ENCODE data around the gene SPTB.

SPTB gene

GRCh38 chr14:64801800-64802199, 77.9 kb downstream of the SPTB start:
- TF ChIP-seq CTCF (conservative IDR thresholded peaks at IDR 0.05; ENCODE audit: low read depth, low read length) = peak; percentile 64
- DNase-seq (ENCODE audit: low read depth) = no peak
- H3K4me3 ChIP-seq (ENCODE audit: low read length) = no peak overlapping the region

GRCh38 chr14:64801046-64801445, 78.7 kb downstream of the SPTB start:
- no peak for DNase-seq (ENCODE audit: low read depth)
- no peak overlapping the region for H3K4me3 ChIP-seq (ENCODE audit: low read length)
- TF ChIP-seq CTCF (conservative IDR thresholded peaks at IDR 0.05; ENCODE audit: low read depth, low read length) = no peak

- peak; percentile 70 for TF ChIP-seq CTCF (conservative IDR thresholded peaks at IDR 0.05; ENCODE audit: low read depth, low read length)
- H3K4me3 ChIP-seq (ENCODE audit: low read length) = no peak overlapping the region
- DNase-seq (ENCODE audit: low read depth) = no peak
Measured at GRCh38 chr14:64800000-64800399, 79.7 kb downstream of the SPTB start.

GRCh38 chr14:64799555-64799954, 80.2 kb downstream of the SPTB start:
- no peak for TF ChIP-seq CTCF (conservative IDR thresholded peaks at IDR 0.05; ENCODE audit: low read depth, low read length)
- DNase-seq (ENCODE audit: low read depth) = no peak
- no peak overlapping the region for H3K4me3 ChIP-seq (ENCODE audit: low read length)

- no peak for TF ChIP-seq CTCF (conservative IDR thresholded peaks at IDR 0.05; ENCODE audit: low read depth, low read length)
- no peak for DNase-seq (ENCODE audit: low read depth)
- no peak overlapping the region for H3K4me3 ChIP-seq (ENCODE audit: low read length)
Measured at GRCh38 chr14:64796369-64796768, 83.3 kb downstream of the SPTB start.

GRCh38 chr14:64795921-64796320, 83.8 kb downstream of the SPTB start:
- DNase-seq (ENCODE audit: low read depth) = no peak
- no peak for TF ChIP-seq CTCF (conservative IDR thresholded peaks at IDR 0.05; ENCODE audit: low read depth, low read length)
- no peak overlapping the region for H3K4me3 ChIP-seq (ENCODE audit: low read length)

GRCh38 chr14:64795211-64795610, 84.5 kb downstream of the SPTB start:
- DNase-seq (ENCODE audit: low read depth) = no peak
- no peak overlapping the region for H3K4me3 ChIP-seq (ENCODE audit: low read length)
- no peak for TF ChIP-seq CTCF (conservative IDR thresholded peaks at IDR 0.05; ENCODE audit: low read depth, low read length)

Data from retinal pigment epithelial cell (primary cell).